WTC11 (cell line): ENCODE results near the gene ZDHHC17. TPM values are rescaled to one million over a fixed set of nuclear protein-coding genes. Genes with fewer than 3 reads are reported as not detected.
A peak's percentile ranks its signal among the peaks of the same experiment; 100 is the strongest.

ENCODE experiments used
- ATAC-seq: fragments of 200-7000 bp; cut with Tn5 transposase; 2 replicates; pipeline ENCODE4 v1.10.0; 2021; ENCODE audit warnings: mild to moderate bottlenecking, moderate library complexity
- CTCF ChIA-PET: fragments of 300-600 bp; sonication (Branson Sonifier 250); formaldehyde crosslinking; loops from one replicate; lab custom pipeline; 2021; ENCODE audit warnings: antibody characterized with exemption; lab: Charles Lee
- POLR2A ChIA-PET: fragments of 350-600 bp; sonication (Branson Sonifier 250); formaldehyde crosslinking; loops from one replicate; lab custom pipeline; 2021; ENCODE audit warnings: antibody characterized with exemption; lab: Charles Lee
- DNase-seq: peaks from one replicate; pipeline ENCODE4 v3.0.0; 2021; ENCODE audit warnings: low spot score
- H3K27ac Mint-ChIP-seq: 2 replicates; pipeline ENCODE4 v1.8.0; 2021; ENCODE audit warnings: mixed read lengths
- H3K27me3 Mint-ChIP-seq: 2 replicates; pipeline ENCODE4 v1.8.0; 2021; ENCODE audit warnings: low read depth, mild to moderate bottlenecking, moderate library complexity, mixed read lengths
- H3K36me3 Mint-ChIP-seq: 2 replicates; pipeline ENCODE4 v1.8.0; 2021; ENCODE audit warnings: mixed read lengths
- H3K4me1 Mint-ChIP-seq: 2 replicates; pipeline ENCODE4 v1.8.0; 2022; ENCODE audit warnings: mixed read lengths
- H3K4me3 Mint-ChIP-seq: 2 replicates; pipeline ENCODE4 v1.8.0; 2021; ENCODE audit warnings: mild to moderate bottlenecking, moderate library complexity, mixed read lengths
- H3K9me3 Mint-ChIP-seq: 2 replicates; pipeline ENCODE4 v1.8.0; 2021; ENCODE audit warnings: mixed read lengths
- ARID4B ChIP-seq: sonication (generic); formaldehyde crosslinking; IDR thresholded peaks from 2 replicates; pipeline ENCODE4 v1.8.0; 2023; ENCODE audit warnings: missing genetic modification reagents, mild to moderate bottlenecking, borderline replicate concordance
- EMX1 ChIP-seq: fragments of 250-450 bp; sonication (Bioruptor Pico); IDR thresholded peaks from 2 replicates; pipeline ENCODE4 v1.8.0; 2021; ENCODE audit warnings: mild to moderate bottlenecking
- FOXP1 ChIP-seq: sonication (generic); formaldehyde crosslinking; IDR thresholded peaks from 2 replicates; pipeline ENCODE4 v1.8.0; 2022; ENCODE audit warnings: missing genetic modification reagents, mild to moderate bottlenecking, moderate library complexity, borderline replicate concordance
- MAX ChIP-seq: sonication (generic); formaldehyde crosslinking; IDR thresholded peaks from 2 replicates; pipeline ENCODE4 v1.8.0; 2022; ENCODE audit warnings: mild to moderate bottlenecking, missing genetic modification reagents
- NFYB ChIP-seq: sonication (generic); formaldehyde crosslinking; conservative IDR thresholded peaks from 2 replicates; pipeline ENCODE4 v1.8.0; 2022; ENCODE audit warnings: low read depth, missing genetic modification reagents
- SMAD3 ChIP-seq: sonication (generic); formaldehyde crosslinking; IDR thresholded peaks from 2 replicates; pipeline ENCODE4 v1.8.0; 2022; ENCODE audit warnings: missing genetic modification reagents, mild to moderate bottlenecking, borderline replicate concordance
- TEAD1 ChIP-seq: sonication (generic); formaldehyde crosslinking; IDR thresholded peaks from 2 replicates; pipeline ENCODE4 v1.8.0; 2022; ENCODE audit warnings: mild to moderate bottlenecking, missing genetic modification reagents
- ZMAT4 ChIP-seq: fragments of 250-450 bp; sonication (Bioruptor Pico); IDR thresholded peaks from 2 replicates; pipeline ENCODE4 v1.9.0; 2021; ENCODE audit warnings: mild to moderate bottlenecking
- ZNF263 ChIP-seq: sonication (generic); formaldehyde crosslinking; IDR thresholded peaks from 2 replicates; pipeline ENCODE4 v1.8.1; 2022; ENCODE audit warnings: low read depth, mild to moderate bottlenecking, moderate library complexity, missing genetic modification reagents
- ZNF425 ChIP-seq: fragments of 250-450 bp; sonication (Bioruptor Pico); conservative IDR thresholded peaks from 2 replicates; pipeline ENCODE4 v1.9.0; 2021; ENCODE audit warnings: mild to moderate bottlenecking
- total RNA-seq: library from RNA; stranded (reverse); gene quantifications from 3 replicates; pipeline ENCODE4 v1.2.3, GENCODE V29; 2021
- TF ChIP-seq, protein P1 (sequence below): fragments of 250-450 bp; sonication (Bioruptor Pico); IDR thresholded peaks from 2 replicates; pipeline ENCODE4 v1.9.0; 2021; ENCODE audit warnings: mild to moderate bottlenecking

The ZDHHC17 gene
- total RNA-seq, 1 experiment from 2014 or later, result 30.7 TPM

- TF ChIP-seq MAX (CRISPR knock-in tag) (no peak), FOXP1 (CRISPR knock-in tag) (no peak), EMX1 (CRISPR knock-in tag) (no peak)
- TF ChIP-seq, all 79 proteins: peak for 0
These were observed 135.6 kb downstream of the ZDHHC17 start (continued) for GRCh38 chr12:76899522-76899921.

DNA sequence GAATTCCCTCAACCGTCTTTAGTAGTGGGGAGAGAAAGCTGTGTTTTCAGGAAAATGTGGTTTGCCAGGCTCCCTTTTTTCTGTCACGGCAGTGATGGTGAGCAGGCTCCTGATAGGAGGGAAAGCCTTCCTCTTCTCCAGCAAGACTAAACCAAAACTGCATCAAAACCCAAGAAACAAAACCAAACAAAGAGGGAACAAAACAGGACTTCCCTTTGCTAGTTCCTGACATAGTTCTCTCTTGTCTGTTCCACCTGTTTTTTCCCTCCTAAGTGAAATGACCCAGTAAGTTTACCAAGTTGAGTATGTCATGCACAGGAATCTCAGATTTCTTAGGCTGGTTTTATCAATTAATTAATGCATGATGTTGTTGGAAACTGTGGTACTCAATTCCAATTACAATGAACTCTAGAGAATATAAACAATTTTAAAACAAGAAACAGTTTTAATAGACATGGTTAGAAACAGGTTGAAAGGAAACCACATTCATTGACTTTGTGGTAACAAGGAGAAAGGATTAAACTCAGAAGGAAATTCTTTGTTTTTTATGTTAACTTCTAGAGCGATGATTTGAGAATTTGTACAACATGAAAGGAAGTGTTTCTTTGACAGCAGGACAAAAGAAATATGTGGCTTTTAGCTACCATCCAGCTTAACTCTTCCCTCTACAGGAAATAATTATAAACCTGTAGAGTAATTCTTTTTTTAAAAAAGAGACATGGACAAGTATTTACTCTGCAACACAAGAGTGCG lies 137.9 kb downstream of the ZDHHC17 start:
- TF ChIP-seq ZNF263, result no peak
- TF ChIP-seq SMAD3 (CRISPR knock-in tag), result no peak
- no peak for TF ChIP-seq NFYB (CRISPR knock-in tag)
- no peak for TF ChIP-seq TEAD1 (CRISPR knock-in tag)
- TF ChIP-seq, protein P1, sequence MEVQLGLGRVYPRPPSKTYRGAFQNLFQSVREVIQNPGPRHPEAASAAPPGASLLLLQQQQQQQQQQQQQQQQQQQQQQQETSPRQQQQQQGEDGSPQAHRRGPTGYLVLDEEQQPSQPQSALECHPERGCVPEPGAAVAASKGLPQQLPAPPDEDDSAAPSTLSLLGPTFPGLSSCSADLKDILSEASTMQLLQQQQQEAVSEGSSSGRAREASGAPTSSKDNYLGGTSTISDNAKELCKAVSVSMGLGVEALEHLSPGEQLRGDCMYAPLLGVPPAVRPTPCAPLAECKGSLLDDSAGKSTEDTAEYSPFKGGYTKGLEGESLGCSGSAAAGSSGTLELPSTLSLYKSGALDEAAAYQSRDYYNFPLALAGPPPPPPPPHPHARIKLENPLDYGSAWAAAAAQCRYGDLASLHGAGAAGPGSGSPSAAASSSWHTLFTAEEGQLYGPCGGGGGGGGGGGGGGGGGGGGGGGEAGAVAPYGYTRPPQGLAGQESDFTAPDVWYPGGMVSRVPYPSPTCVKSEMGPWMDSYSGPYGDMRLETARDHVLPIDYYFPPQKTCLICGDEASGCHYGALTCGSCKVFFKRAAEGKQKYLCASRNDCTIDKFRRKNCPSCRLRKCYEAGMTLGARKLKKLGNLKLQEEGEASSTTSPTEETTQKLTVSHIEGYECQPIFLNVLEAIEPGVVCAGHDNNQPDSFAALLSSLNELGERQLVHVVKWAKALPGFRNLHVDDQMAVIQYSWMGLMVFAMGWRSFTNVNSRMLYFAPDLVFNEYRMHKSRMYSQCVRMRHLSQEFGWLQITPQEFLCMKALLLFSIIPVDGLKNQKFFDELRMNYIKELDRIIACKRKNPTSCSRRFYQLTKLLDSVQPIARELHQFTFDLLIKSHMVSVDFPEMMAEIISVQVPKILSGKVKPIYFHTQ (CRISPR knock-in tag), result no peak
- no peak for TF ChIP-seq ZMAT4 (CRISPR knock-in tag)
- no peak for TF ChIP-seq ARID4B
- no peak for TF ChIP-seq ZNF425
- Mint-ChIP-seq H3K4me1 (peaks cover 15% of the 10 kb centered on the region), H3K27me3 (no peaks in the 10 kb centered on the region; the same call in 1 of the 2 replicates), H3K4me3 (no peak overlapping the region), H3K9me3 (peaks cover 12% of the 10 kb centered on the region), H3K27ac (peak overlapping the region; percentile 59; the same call in 1 of the 2 replicates), H3K36me3 (peaks cover 2% of the 10 kb centered on the region; the same call in 1 of the 2 replicates)
- DNase-seq (no peak), ATAC-seq (no peak)
- ChIA-PET CTCF (no interaction called here), POLR2A (no interaction called here)

Other genes with a start within 250 kb of the ZDHHC17 start
- gene OSBPL8, start 204.3 kb upstream of the ZDHHC17 start, total RNA-seq, result 68.7 to 81.7 TPM (median 72.8 TPM) in 3 replicates
- 157 to 179 TPM (median 176 TPM) in 3 replicates for gene CSRP2, start 114.9 kb downstream of the ZDHHC17 start, total RNA-seq